WTC11 (cell line): ENCODE results near the gene SSR3. TPM values are rescaled to one million over a fixed set of nuclear protein-coding genes. Genes with fewer than 3 reads are reported as not detected.

Source experiments
- ATAC-seq: fragments of 200-7000 bp; cut with Tn5 transposase; 2 replicates; pipeline ENCODE4 v1.10.0; 2021; ENCODE audit warnings: mild to moderate bottlenecking, moderate library complexity
- CTCF ChIA-PET: fragments of 300-600 bp; sonication (Branson Sonifier 250); formaldehyde crosslinking; loops from one replicate; lab custom pipeline; 2021; ENCODE audit warnings: antibody characterized with exemption; lab: Charles Lee
- POLR2A ChIA-PET: fragments of 350-600 bp; sonication (Branson Sonifier 250); formaldehyde crosslinking; loops from one replicate; lab custom pipeline; 2021; ENCODE audit warnings: antibody characterized with exemption; lab: Charles Lee
- DNase-seq: peaks from one replicate; pipeline ENCODE4 v3.0.0; 2021; ENCODE audit warnings: low spot score
- H3K27ac Mint-ChIP-seq: 2 replicates; pipeline ENCODE4 v1.8.0; 2021; ENCODE audit warnings: mixed read lengths
- H3K27me3 Mint-ChIP-seq: 2 replicates; pipeline ENCODE4 v1.8.0; 2021; ENCODE audit warnings: low read depth, mild to moderate bottlenecking, moderate library complexity, mixed read lengths
- H3K36me3 Mint-ChIP-seq: 2 replicates; pipeline ENCODE4 v1.8.0; 2021; ENCODE audit warnings: mixed read lengths
- H3K4me1 Mint-ChIP-seq: 2 replicates; pipeline ENCODE4 v1.8.0; 2022; ENCODE audit warnings: mixed read lengths
- H3K4me3 Mint-ChIP-seq: 2 replicates; pipeline ENCODE4 v1.8.0; 2021; ENCODE audit warnings: mild to moderate bottlenecking, moderate library complexity, mixed read lengths
- H3K9me3 Mint-ChIP-seq: 2 replicates; pipeline ENCODE4 v1.8.0; 2021; ENCODE audit warnings: mixed read lengths
- CREB1 ChIP-seq: sonication (generic); formaldehyde crosslinking; IDR thresholded peaks from 2 replicates; pipeline ENCODE4 v1.8.0; 2023; ENCODE audit warnings: mild to moderate bottlenecking, missing genetic modification reagents
- ETV6 ChIP-seq: sonication (generic); formaldehyde crosslinking; IDR thresholded peaks from 2 replicates; pipeline ENCODE4 v1.8.1; 2022; ENCODE audit warnings: mild to moderate bottlenecking, missing genetic modification reagents
- FOXJ3 ChIP-seq: sonication (generic); formaldehyde crosslinking; IDR thresholded peaks from 2 replicates; pipeline ENCODE4 v1.9.0; 2021; ENCODE audit warnings: missing genetic modification reagents, mild to moderate bottlenecking, borderline replicate concordance
- NR1H2 ChIP-seq: sonication (generic); formaldehyde crosslinking; IDR thresholded peaks from 2 replicates; pipeline ENCODE4 v1.9.0; 2021; ENCODE audit warnings: mild to moderate bottlenecking, moderate library complexity, missing genetic modification reagents
- NR3C1 ChIP-seq: sonication (generic); formaldehyde crosslinking; conservative IDR thresholded peaks from 2 replicates; pipeline ENCODE4 v1.8.1; 2023; ENCODE audit warnings: low read depth, mild to moderate bottlenecking, missing genetic modification reagents
- SMAD4 ChIP-seq: sonication (generic); formaldehyde crosslinking; IDR thresholded peaks from 2 replicates; pipeline ENCODE4 v1.8.0; 2022; ENCODE audit warnings: mild to moderate bottlenecking, missing genetic modification reagents
- SP1 ChIP-seq: sonication (generic); formaldehyde crosslinking; conservative IDR thresholded peaks from 2 replicates; pipeline ENCODE4 v1.8.1; 2022; ENCODE audit warnings: missing genetic modification reagents
- ZBTB21 ChIP-seq: sonication (generic); formaldehyde crosslinking; IDR thresholded peaks from 2 replicates; pipeline ENCODE4 v1.8.1; 2023; ENCODE audit warnings: mild to moderate bottlenecking, missing genetic modification reagents, borderline replicate concordance
- ZNF121 ChIP-seq: sonication (generic); formaldehyde crosslinking; IDR thresholded peaks from 2 replicates; pipeline ENCODE4 v1.8.0; 2023; ENCODE audit warnings: missing genetic modification reagents
- ZNF396 ChIP-seq: fragments of 250-450 bp; sonication (Bioruptor Pico); IDR thresholded peaks from 2 replicates; pipeline ENCODE4 v1.8.0; 2021; ENCODE audit warnings: mild to moderate bottlenecking, moderate library complexity, borderline replicate concordance
- ZNF671 ChIP-seq: fragments of 250-450 bp; sonication (Bioruptor Pico); IDR thresholded peaks from 2 replicates; pipeline ENCODE4 v1.8.0; 2021; ENCODE audit warnings: mild to moderate bottlenecking
- total RNA-seq: library from RNA; stranded (reverse); gene quantifications from 3 replicates; pipeline ENCODE4 v1.2.3, GENCODE V29; 2021
- TF ChIP-seq, protein P1 (sequence below): sonication (generic); formaldehyde crosslinking; IDR thresholded peaks from 2 replicates; pipeline ENCODE4 v1.8.0; 2022; ENCODE audit warnings: mild to moderate bottlenecking, missing genetic modification reagents
- TF ChIP-seq, protein P2 (sequence below): sonication (generic); formaldehyde crosslinking; IDR thresholded peaks from 2 replicates; pipeline ENCODE4 v1.8.1; 2022; ENCODE audit warnings: mild to moderate bottlenecking, missing genetic modification reagents, moderate library complexity, borderline replicate concordance
- TF ChIP-seq, protein P3 (sequence below): sonication (generic); formaldehyde crosslinking; IDR thresholded peaks from 2 replicates; pipeline ENCODE4 v1.8.1; 2022; ENCODE audit warnings: mild to moderate bottlenecking, moderate library complexity, missing genetic modification reagents
- TF ChIP-seq, protein P4 (sequence below): fragments of 250-450 bp; sonication (Bioruptor Pico); conservative IDR thresholded peaks from 2 replicates; pipeline ENCODE4 v1.9.0; 2021; ENCODE audit warnings: mild to moderate bottlenecking
- TF ChIP-seq, protein P5 (sequence below): sonication (generic); formaldehyde crosslinking; IDR thresholded peaks from 2 replicates; pipeline ENCODE4 v1.8.1; 2023; ENCODE audit warnings: mild to moderate bottlenecking, missing genetic modification reagents, moderate library complexity
- TF ChIP-seq, protein P6 (sequence below): fragments of 250-450 bp; sonication (Bioruptor Pico); IDR thresholded peaks from 2 replicates; pipeline ENCODE4 v1.9.0; 2021; ENCODE audit warnings: mild to moderate bottlenecking

The SSR3 gene
- total RNA-seq, 1 experiment from 2014 or later, result 162 TPM

DNA sequence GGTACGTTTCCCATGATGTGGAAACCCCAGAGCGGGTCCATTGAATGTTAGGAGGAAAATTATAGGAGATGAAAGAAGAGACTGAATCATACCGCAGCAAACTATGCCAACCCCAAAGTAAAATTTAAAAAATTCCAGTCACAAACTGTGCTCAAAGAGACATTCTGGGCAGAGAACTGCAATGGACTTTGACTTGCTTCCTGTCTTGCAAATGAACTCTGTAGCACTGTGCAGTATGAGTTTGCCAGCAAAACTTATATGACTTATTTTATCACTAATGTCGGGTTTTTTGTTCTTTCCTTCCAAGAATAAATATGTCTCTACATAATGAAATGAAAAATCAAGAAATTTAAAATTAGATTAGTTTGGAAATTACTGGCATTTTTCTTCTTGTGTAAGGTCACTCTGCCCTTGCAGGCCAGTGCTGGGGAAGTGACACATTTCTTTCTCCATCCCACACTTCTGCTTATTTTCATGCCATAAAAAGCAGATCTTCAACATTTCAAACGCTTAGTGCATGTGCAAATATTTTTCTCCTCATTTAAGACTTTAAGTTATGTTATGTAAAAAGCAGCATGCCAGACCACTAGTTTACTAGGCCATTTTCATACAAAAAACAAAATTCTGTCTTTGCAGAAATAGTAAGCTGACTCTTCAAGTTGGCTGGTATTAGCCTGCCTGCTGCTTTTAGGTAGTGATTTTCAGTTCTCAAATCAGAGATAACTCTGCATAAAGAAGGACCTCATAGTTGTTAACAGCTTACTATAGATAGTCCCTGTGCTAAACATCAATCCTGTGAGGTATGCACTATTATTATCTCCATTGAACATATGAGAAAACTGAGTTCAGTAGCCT lies 32.2 kb upstream of the SSR3 start:
- POLR2A ChIA-PET, result no interaction called here
- CTCF ChIA-PET, result no interaction called here
- ATAC-seq (no peak), DNase-seq (no peak)
- H3K9me3 Mint-ChIP-seq, result peaks cover 7% of the 10 kb centered on the region; the same call in 1 of the 2 replicates
- H3K36me3 Mint-ChIP-seq, result no peaks in the 10 kb centered on the region
- H3K27ac Mint-ChIP-seq, result no peak overlapping the region; the same call in 1 of the 2 replicates
- no peak overlapping the region for H3K4me3 Mint-ChIP-seq
- TF ChIP-seq NR3C1 (CRISPR knock-in tag) (no peak), ZBTB21 (CRISPR knock-in tag) (no peak), ZNF396 (CRISPR knock-in tag) (no peak), SP1 (no peak), FOXJ3 (no peak), CREB1 (no peak), ETV6 (CRISPR knock-in tag) (no peak), SMAD4 (no peak), ZNF671 (CRISPR knock-in tag) (no peak), ZNF121 (no peak), NR1H2 (no peak)
- TF ChIP-seq, protein P1, sequence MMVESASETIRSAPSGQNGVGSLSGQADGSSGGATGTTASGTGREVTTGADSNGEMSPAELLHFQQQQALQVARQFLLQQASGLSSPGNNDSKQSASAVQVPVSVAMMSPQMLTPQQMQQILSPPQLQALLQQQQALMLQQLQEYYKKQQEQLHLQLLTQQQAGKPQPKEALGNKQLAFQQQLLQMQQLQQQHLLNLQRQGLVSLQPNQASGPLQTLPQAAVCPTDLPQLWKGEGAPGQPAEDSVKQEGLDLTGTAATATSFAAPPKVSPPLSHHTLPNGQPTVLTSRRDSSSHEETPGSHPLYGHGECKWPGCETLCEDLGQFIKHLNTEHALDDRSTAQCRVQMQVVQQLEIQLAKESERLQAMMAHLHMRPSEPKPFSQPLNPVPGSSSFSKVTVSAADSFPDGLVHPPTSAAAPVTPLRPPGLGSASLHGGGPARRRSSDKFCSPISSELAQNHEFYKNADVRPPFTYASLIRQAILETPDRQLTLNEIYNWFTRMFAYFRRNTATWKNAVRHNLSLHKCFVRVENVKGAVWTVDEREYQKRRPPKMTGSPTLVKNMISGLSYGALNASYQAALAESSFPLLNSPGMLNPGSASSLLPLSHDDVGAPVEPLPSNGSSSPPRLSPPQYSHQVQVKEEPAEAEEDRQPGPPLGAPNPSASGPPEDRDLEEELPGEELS (CRISPR knock-in tag), result no peak
- TF ChIP-seq, protein P2, sequence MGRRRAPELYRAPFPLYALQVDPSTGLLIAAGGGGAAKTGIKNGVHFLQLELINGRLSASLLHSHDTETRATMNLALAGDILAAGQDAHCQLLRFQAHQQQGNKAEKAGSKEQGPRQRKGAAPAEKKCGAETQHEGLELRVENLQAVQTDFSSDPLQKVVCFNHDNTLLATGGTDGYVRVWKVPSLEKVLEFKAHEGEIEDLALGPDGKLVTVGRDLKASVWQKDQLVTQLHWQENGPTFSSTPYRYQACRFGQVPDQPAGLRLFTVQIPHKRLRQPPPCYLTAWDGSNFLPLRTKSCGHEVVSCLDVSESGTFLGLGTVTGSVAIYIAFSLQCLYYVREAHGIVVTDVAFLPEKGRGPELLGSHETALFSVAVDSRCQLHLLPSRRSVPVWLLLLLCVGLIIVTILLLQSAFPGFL (CRISPR knock-in tag), result no peak
- TF ChIP-seq, protein P3, sequence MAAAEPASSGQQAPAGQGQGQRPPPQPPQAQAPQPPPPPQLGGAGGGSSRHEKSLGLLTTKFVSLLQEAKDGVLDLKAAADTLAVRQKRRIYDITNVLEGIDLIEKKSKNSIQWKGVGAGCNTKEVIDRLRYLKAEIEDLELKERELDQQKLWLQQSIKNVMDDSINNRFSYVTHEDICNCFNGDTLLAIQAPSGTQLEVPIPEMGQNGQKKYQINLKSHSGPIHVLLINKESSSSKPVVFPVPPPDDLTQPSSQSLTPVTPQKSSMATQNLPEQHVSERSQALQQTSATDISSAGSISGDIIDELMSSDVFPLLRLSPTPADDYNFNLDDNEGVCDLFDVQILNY (CRISPR knock-in tag), result no peak
- TF ChIP-seq, protein P4, sequence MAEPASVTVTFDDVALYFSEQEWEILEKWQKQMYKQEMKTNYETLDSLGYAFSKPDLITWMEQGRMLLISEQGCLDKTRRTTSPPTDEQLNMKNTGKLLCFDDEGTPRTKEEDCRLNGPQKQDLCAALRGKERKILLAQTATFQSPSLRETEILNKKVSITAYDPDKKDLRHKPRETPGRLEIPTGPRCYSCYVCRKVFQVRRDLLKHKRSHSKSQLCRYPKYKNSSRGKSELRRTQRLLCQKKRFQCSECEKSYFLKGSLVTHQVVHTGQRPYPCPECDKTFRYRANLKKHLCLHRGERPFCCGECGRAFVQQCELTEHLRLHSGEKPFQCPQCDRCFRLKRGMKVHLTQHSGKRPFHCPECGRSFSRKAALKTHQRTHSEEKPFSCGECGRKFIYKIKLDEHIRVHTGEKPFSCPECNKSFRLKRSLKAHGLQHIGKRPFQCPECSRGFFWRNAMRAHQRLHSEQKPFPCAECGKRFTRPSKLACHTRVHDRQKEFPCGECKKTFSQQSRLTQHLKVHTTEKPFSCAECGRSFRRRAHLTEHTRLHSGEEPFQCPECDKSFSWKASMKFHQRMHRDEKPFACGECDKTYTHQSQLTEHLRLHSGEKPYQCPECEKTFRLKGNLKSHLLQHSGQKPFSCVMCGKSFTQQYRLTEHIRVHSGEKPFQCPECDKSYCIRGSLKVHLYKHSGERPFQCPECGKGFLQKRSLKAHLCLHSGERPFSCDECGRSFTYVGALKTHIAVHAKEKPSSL (CRISPR knock-in tag), result no peak
- TF ChIP-seq, protein P5, sequence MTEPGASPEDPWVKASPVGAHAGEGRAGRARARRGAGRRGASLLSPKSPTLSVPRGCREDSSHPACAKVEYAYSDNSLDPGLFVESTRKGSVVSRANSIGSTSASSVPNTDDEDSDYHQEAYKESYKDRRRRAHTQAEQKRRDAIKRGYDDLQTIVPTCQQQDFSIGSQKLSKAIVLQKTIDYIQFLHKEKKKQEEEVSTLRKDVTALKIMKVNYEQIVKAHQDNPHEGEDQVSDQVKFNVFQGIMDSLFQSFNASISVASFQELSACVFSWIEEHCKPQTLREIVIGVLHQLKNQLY (CRISPR knock-in tag), result no peak
- TF ChIP-seq, protein P6, sequence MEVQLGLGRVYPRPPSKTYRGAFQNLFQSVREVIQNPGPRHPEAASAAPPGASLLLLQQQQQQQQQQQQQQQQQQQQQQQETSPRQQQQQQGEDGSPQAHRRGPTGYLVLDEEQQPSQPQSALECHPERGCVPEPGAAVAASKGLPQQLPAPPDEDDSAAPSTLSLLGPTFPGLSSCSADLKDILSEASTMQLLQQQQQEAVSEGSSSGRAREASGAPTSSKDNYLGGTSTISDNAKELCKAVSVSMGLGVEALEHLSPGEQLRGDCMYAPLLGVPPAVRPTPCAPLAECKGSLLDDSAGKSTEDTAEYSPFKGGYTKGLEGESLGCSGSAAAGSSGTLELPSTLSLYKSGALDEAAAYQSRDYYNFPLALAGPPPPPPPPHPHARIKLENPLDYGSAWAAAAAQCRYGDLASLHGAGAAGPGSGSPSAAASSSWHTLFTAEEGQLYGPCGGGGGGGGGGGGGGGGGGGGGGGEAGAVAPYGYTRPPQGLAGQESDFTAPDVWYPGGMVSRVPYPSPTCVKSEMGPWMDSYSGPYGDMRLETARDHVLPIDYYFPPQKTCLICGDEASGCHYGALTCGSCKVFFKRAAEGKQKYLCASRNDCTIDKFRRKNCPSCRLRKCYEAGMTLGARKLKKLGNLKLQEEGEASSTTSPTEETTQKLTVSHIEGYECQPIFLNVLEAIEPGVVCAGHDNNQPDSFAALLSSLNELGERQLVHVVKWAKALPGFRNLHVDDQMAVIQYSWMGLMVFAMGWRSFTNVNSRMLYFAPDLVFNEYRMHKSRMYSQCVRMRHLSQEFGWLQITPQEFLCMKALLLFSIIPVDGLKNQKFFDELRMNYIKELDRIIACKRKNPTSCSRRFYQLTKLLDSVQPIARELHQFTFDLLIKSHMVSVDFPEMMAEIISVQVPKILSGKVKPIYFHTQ, result no peak
- no peaks in the 10 kb centered on the region for H3K4me1 Mint-ChIP-seq
- no peaks in the 10 kb centered on the region for H3K27me3 Mint-ChIP-seq
